ENCODE measurements around the gene DEK.

- TF ChIP-seq REST (IDR thresholded peaks at IDR 0.05; ENCODE audit: insufficient read depth in 1 of 2, low read depth in 2 of 2, low read length in 2 of 2): no peak
- TF ChIP-seq SIN3A (IDR thresholded peaks at IDR 0.05; ENCODE audit: borderline replicate concordance, insufficient read depth, low read length): no peak
- TF ChIP-seq POLR2AphosphoS5 (IDR thresholded peaks at IDR 0.05; ENCODE audit: low read depth, low read length): no peak
- no peak for TF ChIP-seq TAF1 (IDR thresholded peaks at IDR 0.05; ENCODE audit: borderline replicate concordance, insufficient read depth, low read length)
- TF ChIP-seq FOXP2 (optimal IDR thresholded peaks at IDR 0.05; ENCODE audit: borderline replicate concordance, extremely low read depth, extremely low read length, insufficient read depth): no peak
Observed at GRCh38 chr6:18281564-18281963, 17.2 kb upstream of the DEK start.
